NCI-H82 treated with DMSO at 0.1 percent for 48 hours (cell line): ENCODE data around the gene ZNF19.

Experiments
- DNase-seq: peaks from one replicate; lab custom pipeline; 2025; ENCODE audit not compliant: unreplicated experiment; lab: John Stamatoyannopoulos, UW

ZNF19 gene

GRCh38 chr16:71443714-71444113, 45.4 kb downstream of the ZNF19 start:
- DNase-seq, result no peak

GRCh38 chr16:71442051-71442440, 47.1 kb downstream of the ZNF19 start, which contains the start of gene TLE7:
Gene TLE7, minus strand, starts transcription at chr16:71442054. Its CDS starts 8,730 bp downstream, at chr16:71433324.
- DNase-seq, result no peak

GRCh38 chr16:71441348-71442050, 47.6 kb downstream of the ZNF19 start:
- no peak for DNase-seq

- DNase-seq, result no peak
Observed at GRCh38 chr16:71440669-71441347, 48.3 kb downstream of the ZNF19 start.

GRCh38 chr16:71439523-71439922, 49.6 kb downstream of the ZNF19 start:
- DNase-seq, result no peak

- no peak for DNase-seq
Observed at GRCh38 chr16:71436473-71436872, 52.7 kb downstream of the ZNF19 start.

GRCh38 chr16:71432906-71433305, 56.2 kb downstream of the ZNF19 start:
- no peak for DNase-seq

- no peak for DNase-seq
Observed at GRCh38 chr16:71431991-71432390, 57.1 kb downstream of the ZNF19 start.

GRCh38 chr16:71431176-71431575, 57.9 kb downstream of the ZNF19 start:
- no peak for DNase-seq

- no peak for DNase-seq
Observed at GRCh38 chr16:71430744-71431143, 58.4 kb downstream of the ZNF19 start.

GRCh38 chr16:71429581-71429980, 59.5 kb downstream of the ZNF19 start:
- DNase-seq, result no peak

GRCh38 chr16:71428883-71429282, 60.2 kb downstream of the ZNF19 start:
- no peak for DNase-seq

GRCh38 chr16:71428385-71428784, 60.7 kb downstream of the ZNF19 start:
- no peak for DNase-seq

- no peak for DNase-seq
Observed at GRCh38 chr16:71426880-71427615, 62.1 kb downstream of the ZNF19 start.

- DNase-seq, result peak; percentile 66
Observed at GRCh38 chr16:71426069-71426879, 62.9 kb downstream of the ZNF19 start.

- DNase-seq, result no peak
Observed at GRCh38 chr16:71425746-71426068, 63.4 kb downstream of the ZNF19 start.

GRCh38 chr16:71424626-71425025, 64.5 kb downstream of the ZNF19 start:
- no peak for DNase-seq

- no peak for DNase-seq
Observed at GRCh38 chr16:71423865-71424264, 65.3 kb downstream of the ZNF19 start.
